MCF 10A (cell line): ENCODE results near the gene ARRB1. TPM values are rescaled to one million over a fixed set of nuclear protein-coding genes. Genes with fewer than 3 reads are reported as not detected.
"Not testable (repeated sequence)": the region's sequence is repeated elsewhere in the genome, so short reads cannot be mapped to it uniquely, and the experiment has no call there.

Experiments used
- BruUV-seq: library from RNA; stranded (reverse); fragments of 400-500 nt; replicated peaks from 2 replicates; lab custom pipeline; 2021; lab: Mats Ljungman, UMichigan
- CTCF ChIA-PET: fragments of 300-600 bp; sonication (Branson Sonifier 250); formaldehyde crosslinking; extraction: SDS; loops from one replicate; lab custom pipeline; 2021; ENCODE audit warnings: antibody characterized with exemption, inconsistent platforms; lab: Yijun Ruan, JAX
- POLR2A ChIA-PET: fragments of 300-600, 350-650 bp; sonication (Branson Sonifier 250); formaldehyde crosslinking; extraction: SDS; loops from one replicate; lab custom pipeline; 2020; ENCODE audit warnings: antibody characterized with exemption, inconsistent platforms; lab: Yijun Ruan, JAX
- DNase-seq: peaks from one replicate; pipeline ENCODE4 v3.0.0-alpha.2; 2018; ENCODE audit not compliant: unreplicated experiment
- H3K27ac Mint-ChIP-seq: one replicate; pipeline ENCODE4 v1.8.0; 2022; ENCODE audit warnings: mild to moderate bottlenecking, low read depth, mixed read lengths; ENCODE audit not compliant: unreplicated experiment
- H3K27me3 Mint-ChIP-seq: one replicate; pipeline ENCODE4 v1.8.0; 2022; ENCODE audit warnings: mixed read lengths; ENCODE audit not compliant: insufficient read depth, unreplicated experiment
- H3K36me3 Mint-ChIP-seq: one replicate; pipeline ENCODE4 v1.8.0; 2022; ENCODE audit warnings: mild to moderate bottlenecking, moderate library complexity, mixed read lengths; ENCODE audit not compliant: insufficient read depth, unreplicated experiment
- H3K4me1 Mint-ChIP-seq: one replicate; pipeline ENCODE4 v1.8.0; 2022; ENCODE audit warnings: mixed read lengths; ENCODE audit not compliant: insufficient read depth, unreplicated experiment
- H3K4me3 Mint-ChIP-seq: one replicate; pipeline ENCODE4 v1.8.0; 2022; ENCODE audit warnings: mild to moderate bottlenecking, moderate library complexity, mixed read lengths; ENCODE audit not compliant: unreplicated experiment
- H3K9me3 Mint-ChIP-seq: one replicate; pipeline ENCODE4 v1.8.0; 2022; ENCODE audit warnings: mixed read lengths; ENCODE audit not compliant: unreplicated experiment
- intact Hi-C: fragments of 100-400 bp; cut with micrococcal nuclease; formaldehyde crosslinking; loops from 2 replicates; pipeline ENCODE4 v1.14.1; 2022
- total RNA-seq: library from RNA; stranded (reverse); gene quantifications from 2 replicates; pipeline ENCODE4 v1.2.3, GENCODE V29; 2022
- TF ChIP-seq, protein P1 (sequence below): fragments of 200-600 bp; IDR thresholded peaks from one replicate; pipeline ENCODE4 v1.8.0; 2022; ENCODE audit warnings: antibody characterized with exemption, mild to moderate bottlenecking; ENCODE audit not compliant: unreplicated experiment

The ARRB1 gene
- total RNA-seq, 1 experiment from 2014 or later = 0.98 TPM

DNA sequence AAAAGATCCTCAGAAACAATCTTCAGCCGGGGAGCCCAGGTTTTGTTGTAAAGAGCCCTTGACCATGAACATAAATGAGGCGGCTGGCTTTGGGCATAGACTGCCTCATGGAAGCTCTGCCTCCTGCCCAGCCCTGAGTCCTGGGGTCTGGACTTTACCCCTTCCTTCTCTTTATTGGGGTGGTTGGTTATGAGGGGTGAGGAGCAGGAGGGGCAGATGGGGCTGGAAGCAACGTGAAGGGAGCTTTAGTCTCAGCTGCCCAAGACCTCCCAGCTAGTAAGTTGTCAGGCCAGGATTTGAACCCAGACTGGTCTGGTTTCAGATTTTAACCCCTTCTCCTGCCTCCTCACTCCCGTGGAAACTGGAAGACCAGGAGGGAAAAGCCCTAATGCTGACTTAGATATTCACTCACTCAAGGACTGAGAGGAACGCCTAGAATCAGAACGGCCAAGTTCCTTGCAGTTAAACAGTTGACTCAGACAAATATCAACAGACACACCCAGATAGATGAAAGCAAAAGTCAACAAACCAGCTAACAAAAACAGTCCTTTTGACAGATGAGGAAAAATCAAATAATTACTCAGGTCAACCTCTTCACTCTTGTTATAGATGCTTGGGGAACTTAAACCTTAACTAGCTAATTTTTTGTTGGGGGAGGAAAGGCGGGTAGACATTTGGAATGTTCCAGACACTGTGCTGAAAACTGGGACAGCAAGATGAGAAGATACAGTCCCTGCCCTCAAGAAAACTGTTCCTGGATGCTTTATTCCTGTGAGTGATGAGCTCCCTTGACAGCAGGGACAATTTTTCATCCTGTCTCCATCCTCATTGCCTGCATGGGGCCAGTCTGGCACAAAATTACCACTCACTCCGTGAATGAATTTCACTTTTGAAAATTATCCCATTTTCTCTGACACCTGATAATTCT, 20.8 kb upstream of the ARRB1 start:
- no peaks in the 10 kb centered on the region for H3K27me3 Mint-ChIP-seq
- H3K4me3 Mint-ChIP-seq = peak overlapping the region; percentile 38
- no peaks in the 10 kb centered on the region for H3K9me3 Mint-ChIP-seq
- no TSS peak for BruUV-seq
- no peak overlapping the region for H3K27ac Mint-ChIP-seq
- H3K36me3 Mint-ChIP-seq = no peaks in the 10 kb centered on the region
- DNase-seq = peak; percentile 54
- ChIA-PET POLR2A (interaction anchor here (0.9 to 2.0 kb wide), 5 partner anchors 10 to 31 kb away, joined by 3 to 8 read pairs (median 3); no protein-coding TSS in a partner anchor), CTCF (interaction anchor here (0.6 to 2.2 kb wide), 15 partner anchors 9 to 375 kb away, joined by 3 to 11 read pairs (median 4); no protein-coding TSS in a partner anchor)
- TF ChIP-seq, protein P1, sequence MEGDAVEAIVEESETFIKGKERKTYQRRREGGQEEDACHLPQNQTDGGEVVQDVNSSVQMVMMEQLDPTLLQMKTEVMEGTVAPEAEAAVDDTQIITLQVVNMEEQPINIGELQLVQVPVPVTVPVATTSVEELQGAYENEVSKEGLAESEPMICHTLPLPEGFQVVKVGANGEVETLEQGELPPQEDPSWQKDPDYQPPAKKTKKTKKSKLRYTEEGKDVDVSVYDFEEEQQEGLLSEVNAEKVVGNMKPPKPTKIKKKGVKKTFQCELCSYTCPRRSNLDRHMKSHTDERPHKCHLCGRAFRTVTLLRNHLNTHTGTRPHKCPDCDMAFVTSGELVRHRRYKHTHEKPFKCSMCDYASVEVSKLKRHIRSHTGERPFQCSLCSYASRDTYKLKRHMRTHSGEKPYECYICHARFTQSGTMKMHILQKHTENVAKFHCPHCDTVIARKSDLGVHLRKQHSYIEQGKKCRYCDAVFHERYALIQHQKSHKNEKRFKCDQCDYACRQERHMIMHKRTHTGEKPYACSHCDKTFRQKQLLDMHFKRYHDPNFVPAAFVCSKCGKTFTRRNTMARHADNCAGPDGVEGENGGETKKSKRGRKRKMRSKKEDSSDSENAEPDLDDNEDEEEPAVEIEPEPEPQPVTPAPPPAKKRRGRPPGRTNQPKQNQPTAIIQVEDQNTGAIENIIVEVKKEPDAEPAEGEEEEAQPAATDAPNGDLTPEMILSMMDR = no peak
- intact Hi-C loops = no loop called here
- H3K4me1 Mint-ChIP-seq = peaks cover 6% of the 10 kb centered on the region

DNA sequence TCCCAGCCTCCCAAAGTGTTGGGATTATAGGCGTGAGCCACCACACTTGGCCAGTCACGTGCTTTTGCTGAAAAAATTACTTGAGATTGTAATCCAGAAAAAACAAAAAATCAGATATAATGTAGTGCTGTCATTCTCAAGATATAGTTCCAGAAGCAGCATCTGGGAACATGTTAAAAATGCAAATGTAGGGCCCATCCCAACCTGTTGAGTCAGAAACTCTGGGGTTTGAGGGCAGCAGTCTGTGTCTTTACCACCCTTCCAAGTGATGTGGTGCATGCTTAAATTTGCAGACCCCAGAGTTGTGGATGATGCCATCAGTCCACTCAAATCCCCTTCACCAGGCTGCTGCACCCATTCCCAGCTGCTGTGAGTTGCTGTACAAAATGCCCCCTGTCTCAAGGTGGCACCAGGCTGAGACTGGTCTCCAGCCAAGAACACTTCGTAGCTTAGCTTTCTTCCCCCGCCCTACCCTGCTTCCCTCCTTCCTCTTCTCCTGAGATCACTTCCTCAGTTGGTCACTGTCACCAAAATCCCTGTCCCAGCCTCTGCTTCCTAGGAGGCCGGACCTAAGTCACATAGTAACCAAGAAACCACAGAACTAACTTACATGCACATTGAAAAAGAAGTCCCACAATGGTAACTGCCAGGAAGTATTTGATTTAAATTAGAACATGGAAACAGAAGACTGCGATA, 18.2 kb upstream of the ARRB1 start:
- no TSS peak for BruUV-seq
- CTCF ChIA-PET = interaction anchor here (0.8 to 1.6 kb wide), 2 partner anchors 83 to 90 kb away, joined by 4 to 9 read pairs; no protein-coding TSS in a partner anchor
- Mint-ChIP-seq H3K4me3 (no peak overlapping the region), H3K9me3 (no peaks in the 10 kb centered on the region), H3K4me1 (peaks cover 12% of the 10 kb centered on the region), H3K36me3 (no peaks in the 10 kb centered on the region), H3K27me3 (no peaks in the 10 kb centered on the region), H3K27ac (no peak overlapping the region)
- TF ChIP-seq, protein P1 = no peak
- POLR2A ChIA-PET = interaction anchor here (1.2 kb wide), 1 partner anchor 14 kb away, joined by 3 read pairs; no protein-coding TSS in a partner anchor
- intact Hi-C loops = no loop called here
- no peak for DNase-seq

DNA sequence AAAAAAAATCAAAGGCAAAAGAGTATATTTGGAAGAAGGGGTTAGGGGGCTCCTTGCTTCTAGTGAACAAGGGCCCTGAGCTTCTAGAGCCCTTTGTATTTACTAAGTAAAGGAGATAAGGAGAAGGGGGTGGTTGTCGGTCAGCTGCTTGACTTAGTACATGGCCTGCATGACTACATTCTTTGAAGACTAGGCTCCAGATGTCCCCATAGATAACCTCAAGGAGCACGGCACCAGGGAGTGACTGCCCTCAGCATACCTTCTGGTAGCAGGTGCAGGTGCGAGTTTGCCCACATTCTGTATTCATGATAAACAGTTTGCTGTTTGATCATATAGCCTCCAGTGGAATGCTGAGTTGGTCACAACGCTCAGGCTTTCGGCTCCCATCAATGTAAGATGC, 15.4 kb upstream of the ARRB1 start:
- H3K4me3 Mint-ChIP-seq, POLR2A ChIA-PET, CTCF ChIA-PET, H3K27ac Mint-ChIP-seq, H3K4me1 Mint-ChIP-seq, DNase-seq, H3K27me3 Mint-ChIP-seq, intact Hi-C loops, BruUV-seq, H3K36me3 Mint-ChIP-seq, H3K9me3 Mint-ChIP-seq: not testable (repeated sequence)

DNA sequence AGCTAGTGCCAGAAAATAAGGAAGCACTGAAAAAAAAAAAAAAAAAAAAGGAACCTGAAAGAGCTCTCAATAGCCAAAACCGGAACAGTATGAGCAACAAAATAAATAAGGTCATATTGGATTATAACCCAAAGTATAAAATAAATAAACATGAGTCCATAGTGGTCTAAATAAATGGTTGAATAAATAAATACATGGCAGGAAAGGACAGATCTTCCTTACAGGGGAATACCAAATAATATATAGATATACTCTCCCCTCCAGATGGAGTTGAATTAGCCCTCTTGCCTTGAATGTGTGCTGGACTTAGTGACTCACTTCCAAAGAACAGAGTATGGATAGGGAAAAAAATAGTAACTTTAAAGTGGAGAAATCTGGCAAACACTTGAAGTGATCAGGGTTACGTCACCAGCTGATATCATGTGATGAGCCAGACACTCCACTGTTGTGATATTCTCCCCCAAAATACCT, 14.3 kb upstream of the ARRB1 start:
- peak; percentile 33 for DNase-seq
- no TSS peak for BruUV-seq
- H3K27me3 Mint-ChIP-seq = no peaks in the 10 kb centered on the region
- no peaks in the 10 kb centered on the region for H3K9me3 Mint-ChIP-seq
- no peaks in the 10 kb centered on the region for H3K36me3 Mint-ChIP-seq
- TF ChIP-seq, protein P1 = no peak
- no peak overlapping the region for H3K4me3 Mint-ChIP-seq
- ChIA-PET CTCF (interaction anchor here (0.6 kb wide), 1 partner anchor 43 kb away, joined by 3 read pairs; no protein-coding TSS in a partner anchor), POLR2A (no interaction called here)
- no peak overlapping the region for H3K27ac Mint-ChIP-seq
- peaks cover 5% of the 10 kb centered on the region for H3K4me1 Mint-ChIP-seq
- intact Hi-C loops = no loop called here

DNA sequence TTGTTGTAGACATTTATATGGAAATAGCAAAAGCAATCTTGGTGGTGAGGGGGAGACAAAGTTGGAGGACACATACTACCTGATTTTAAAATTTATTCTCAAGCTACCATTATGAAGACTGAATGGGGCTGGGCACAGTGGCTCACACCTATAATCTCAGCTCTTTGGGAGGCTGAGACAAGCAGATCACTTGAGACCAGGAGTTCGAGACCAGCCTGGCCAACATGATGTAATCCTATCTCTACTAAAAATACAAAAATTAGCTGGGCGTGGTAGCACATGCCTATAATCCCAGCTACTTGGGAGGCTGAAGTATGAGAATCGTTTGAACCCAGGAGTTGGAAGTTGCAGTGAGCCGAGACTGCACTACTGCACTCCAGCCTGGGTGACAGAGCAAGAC, 10.8 kb upstream of the ARRB1 start:
- H3K27ac Mint-ChIP-seq, H3K9me3 Mint-ChIP-seq, H3K36me3 Mint-ChIP-seq, H3K27me3 Mint-ChIP-seq, H3K4me3 Mint-ChIP-seq, DNase-seq, BruUV-seq, H3K4me1 Mint-ChIP-seq, intact Hi-C loops: not testable (repeated sequence)
- ChIA-PET POLR2A (interaction anchor here (0.6 to 2.5 kb wide), 4 partner anchors 10 to 66 kb away, joined by 3 to 8 read pairs (median 6); no protein-coding TSS in a partner anchor), CTCF (interaction anchor here (0.9 to 2.0 kb wide), 5 partner anchors 22 to 91 kb away, joined by 3 to 7 read pairs (median 5); no protein-coding TSS in a partner anchor)
